D721Med (cell line): ENCODE measurements around the gene UBE2O.

Experiments
- DNase-seq: peaks from one replicate; pipeline ENCODE4 v3.0.0; 2011; ENCODE audit warnings: low spot score; ENCODE audit not compliant: insufficient read length
- FAIRE-seq: peaks from 2 replicates; lab custom pipeline; 2011; peaks lifted over from hg19 to GRCh38; lab: Jason Lieb, UNC
- CTCF ChIP-seq: IDR thresholded peaks from 2 replicates; pipeline ENCODE4 v1.5.1; 2012; ENCODE audit warnings: mild to moderate bottlenecking, control low read depth; ENCODE audit not compliant: insufficient read depth; ENCODE audit errors: missing control alignments

UBE2O gene

GRCh38 chr17:76445697-76446448 is 7.1 kb downstream of the UBE2O start:
- DNase-seq = no peak
- TF ChIP-seq CTCF = no peak
- no peak for FAIRE-seq

GRCh38 chr17:76444518-76445311 is 8.2 kb downstream of the UBE2O start:
- TF ChIP-seq CTCF = no peak
- FAIRE-seq = no peak
- DNase-seq = no peak

- TF ChIP-seq CTCF = no peak
- DNase-seq (no peak), FAIRE-seq (no peak)
Measured at GRCh38 chr17:76442341-76443338, 10.3 kb downstream of the UBE2O start.

GRCh38 chr17:76441686-76442340 is 11.1 kb downstream of the UBE2O start:
- TF ChIP-seq CTCF = no peak
- DNase-seq (no peak), FAIRE-seq (no peak)

- DNase-seq (no peak), FAIRE-seq (no peak)
- no peak for TF ChIP-seq CTCF
Measured at GRCh38 chr17:76440751-76441362, 12.1 kb downstream of the UBE2O start.

GRCh38 chr17:76439314-76439928 is 13.5 kb downstream of the UBE2O start:
- FAIRE-seq (no peak), DNase-seq (no peak)
- no peak for TF ChIP-seq CTCF
